Neural cell (in vitro differentiated cells): ENCODE results near the gene SETBP1.

ENCODE experiments used
- CTCF ChIP-seq: fragments of 450-650 bp; IDR thresholded peaks from 2 replicates; pipeline ENCODE4 v1.5.1; 2014; ENCODE audit warnings: antibody characterized with exemption, mild to moderate bottlenecking, moderate library complexity; ENCODE audit not compliant: poor library complexity, severe bottlenecking
- EP300 ChIP-seq: fragments of 450-650 bp; conservative IDR thresholded peaks from 2 replicates; pipeline ENCODE4 v1.6.1; 2014; ENCODE audit warnings: antibody characterized with exemption, mild to moderate bottlenecking, moderate library complexity; ENCODE audit not compliant: poor library complexity, severe bottlenecking
- POLR2AphosphoS5 ChIP-seq: IDR thresholded peaks from 2 replicates; pipeline ENCODE4 v1.6.1; 2012
- SMC3 ChIP-seq: fragments of 450-650 bp; conservative IDR thresholded peaks from 2 replicates; pipeline ENCODE4 v1.6.1; 2014; ENCODE audit warnings: antibody characterized with exemption, mild to moderate bottlenecking, moderate library complexity; ENCODE audit not compliant: poor library complexity

GRCh38 chr18:44632469-44633145, 48.1 kb upstream of the SETBP1 start:
- no peak for TF ChIP-seq CTCF
- no peak for TF ChIP-seq POLR2AphosphoS5
- no peak for TF ChIP-seq EP300
- no peak for TF ChIP-seq SMC3
